K562 (cell line): ENCODE results near the gene PDZK1IP1. TPM values are rescaled to one million over a fixed set of nuclear protein-coding genes. Genes with fewer than 3 reads are reported as not detected.

Experiments
- ATAC-seq: fragments of 200-7000 bp; cut with Tn5 transposase; 3 replicates; pipeline ENCODE4 v1.9.1; 2020; ENCODE audit warnings: moderate library complexity
- BruUV-seq: library from RNA; stranded (reverse); fragments of 400-500 nt; replicated peaks from 2 replicates; lab custom pipeline; 2021; lab: Mats Ljungman, UMichigan
- CTCF ChIA-PET: fragments of 300-600 bp; formaldehyde crosslinking; extraction: SDS; loops from one replicate; lab custom pipeline; 2021; ENCODE audit warnings: low intra/inter-chr PET ratio; lab: Yijun Ruan, JAX
- POLR2A ChIA-PET: fragments of 300-600, 350-650 bp; sonication (Branson Sonifier 250); formaldehyde crosslinking; extraction: SDS; loops from one replicate; lab custom pipeline; 2021; ENCODE audit warnings: antibody characterized with exemption, inconsistent platforms; lab: Yijun Ruan, JAX
- DNase-seq, 4 experiments: peaks; one replicate each; pipeline versions ENCODE4 v3.0.0 to v3.0.0-alpha.2; 2011 to 2018; ENCODE audit warnings: low spot score in 3 of 4, mixed read lengths in 3 of 4; ENCODE audit errors: extremely low read depth in 1 of 4
- FAIRE-seq: peaks from 2 replicates; lab custom pipeline; 2011; peaks lifted over from hg19 to GRCh38; lab: Jason Lieb, UNC
- H2AFZ ChIP-seq: 2 replicates; pipeline ENCODE4 v1.6.0; 2011; ENCODE audit warnings: low read depth, low read length, control low read depth, inconsistent platforms
- H3K27ac ChIP-seq: fragments of 200-600 bp; 3 replicates; pipeline ENCODE4 v1.8.0; 2011; ENCODE audit warnings: low read depth, mild to moderate bottlenecking, control low read depth, inconsistent platforms, low read length, moderate library complexity, mixed read lengths; ENCODE audit errors: extremely low read depth
- H3K27me3 ChIP-seq, 2 experiments: fragments of 300-600 bp in 1 of 2; 2 replicates in 1 of 2; 3 replicates in 1 of 2; pipeline versions ENCODE4 v1.6.0 to v1.8.0; 2011; ENCODE audit warnings: inconsistent platforms in 2 of 2, low read length in 2 of 2, mild to moderate bottlenecking in 1 of 2, mixed read lengths in 1 of 2, moderate library complexity in 1 of 2; ENCODE audit not compliant: control insufficient read depth in 2 of 2, insufficient read depth in 2 of 2
- H3K36me3 ChIP-seq: fragments of 300-600 bp; 3 replicates; pipeline ENCODE4 v1.8.0; 2011; ENCODE audit warnings: mild to moderate bottlenecking, low read length, inconsistent platforms; ENCODE audit not compliant: control insufficient read depth, insufficient read depth
- H3K4me1 ChIP-seq, 2 experiments: fragments of 200-600 bp in 1 of 2; replicated peaks in 1 of 2; 2 replicates in 1 of 2; 3 replicates in 1 of 2; pipeline versions ENCODE4 v1.5.1 to v1.8.0; 2011; ENCODE audit warnings: inconsistent platforms in 2 of 2, low read length in 2 of 2, mild to moderate bottlenecking in 1 of 2, mixed read lengths in 1 of 2, moderate library complexity in 1 of 2; ENCODE audit not compliant: control insufficient read depth in 2 of 2, insufficient read depth in 2 of 2
- H3K4me2 ChIP-seq: 2 replicates; pipeline ENCODE4 v1.6.1; 2011; ENCODE audit warnings: low read length, control low read depth, inconsistent platforms, mixed read lengths; ENCODE audit not compliant: insufficient read depth
- H3K4me3 ChIP-seq: fragments of 200-600 bp; sonication (generic), shearing (Covaris generic); 2 replicates; pipeline ENCODE4 v1.5.1; 2016; ENCODE audit warnings: control low read depth, inconsistent platforms
- H3K79me2 ChIP-seq: fragments of 200-600 bp; 3 replicates; pipeline ENCODE4 v1.8.0; 2011; ENCODE audit warnings: low read length, inconsistent platforms; ENCODE audit not compliant: control insufficient read depth, insufficient read depth
- H3K9ac ChIP-seq, 2 experiments: 2 replicates each; pipeline versions ENCODE4 v1.6.0 to v1.6.1; 2011; ENCODE audit warnings: low read depth in 2 of 2, low read length in 2 of 2, control low read depth in 1 of 2, inconsistent platforms in 1 of 2, mild to moderate bottlenecking in 1 of 2, mixed read lengths in 1 of 2; ENCODE audit not compliant: insufficient read depth in 1 of 2
- H3K9me1 ChIP-seq: one replicate; pipeline ENCODE4 v1.6.0; 2011; ENCODE audit warnings: inconsistent platforms, mild to moderate bottlenecking, low read length, moderate library complexity; ENCODE audit not compliant: control insufficient read depth, insufficient read depth
- H3K9me3 ChIP-seq: replicated peaks from 2 replicates; pipeline ENCODE4 v1.5.1; 2011; ENCODE audit warnings: low read depth, low read length, inconsistent platforms; ENCODE audit not compliant: control insufficient read depth, insufficient read depth
- H4K20me1 ChIP-seq: replicated peaks from 2 replicates; pipeline ENCODE4 v1.6.1; 2011; ENCODE audit warnings: low read length, inconsistent platforms, mixed read lengths; ENCODE audit not compliant: control insufficient read depth, insufficient read depth
- KDM1A ChIP-seq, 2 experiments: fragments of 450-650 bp; IDR thresholded peaks; 2 replicates each; pipeline ENCODE4 v1.6.1; 2016; ENCODE audit warnings: mild to moderate bottlenecking in 2 of 2
- LEF1 ChIP-seq: fragments of 450-650 bp; IDR thresholded peaks from 2 replicates; pipeline ENCODE4 v1.6.1; 2016; ENCODE audit warnings: mild to moderate bottlenecking
- MTA2 ChIP-seq: fragments of 450-650 bp; IDR thresholded peaks from 2 replicates; pipeline ENCODE4 v1.6.1; 2016; ENCODE audit warnings: low read depth
- POLR2B ChIP-seq: fragments of 450-650 bp; IDR thresholded peaks from 2 replicates; pipeline ENCODE4 v1.6.1; 2018; ENCODE audit warnings: low read depth; ENCODE audit not compliant: partially characterized antibody
- RBFOX2 ChIP-seq: fragments of 200-400 bp; formaldehyde crosslinking; IDR thresholded peaks from 2 replicates; pipeline ENCODE4 v1.6.1; 2017; ENCODE audit warnings: low read depth, mild to moderate bottlenecking, low read length, moderate library complexity
- WGBS: fragments of 100-300 bp; shearing (Covaris generic); methylation state at CpG from one replicate; pipeline ENCODE4 v1.1.6; 2016; ENCODE audit warnings: low coverage, mixed read lengths; ENCODE audit not compliant: insufficient coverage; ENCODE audit errors: missing lambda C conversion rate; 5-methylcytosine and 5-hydroxymethylcytosine counted together
- in situ Hi-C: fragments of 300-500 bp; cut with MboI; formaldehyde crosslinking; loops from 4 replicates; pipeline ENCODE4 v1.15.0; 2018; ENCODE audit warnings: inconsistent platforms, mixed read lengths
- intact Hi-C: fragments of 100-400 bp; cut with micrococcal nuclease; formaldehyde crosslinking; loops from 2 replicates; pipeline ENCODE4 v1.14.2; 2022
- polyA plus RNA-seq, 8 experiments: library from polyadenylated mRNA; depleted of rRNA in 4 of 8; stranded (reverse) in 5 of 8; unstranded in 3 of 8; fragments of >200 nt; fragmentation: Nextera tagmentation in 2 of 8; fragmentation: Illumina TruSeq in 1 of 8; extraction: Ambion mirVana in 2 of 8; extraction: Trizol in 1 of 8; gene quantifications; 2 replicates each; pipeline versions ENCODE4 v1.2.1 to v1.2.3, GENCODE V29; 2011 to 2014; ENCODE audit warnings: inconsistent platforms in 1 of 8, missing spikeins in 1 of 8
- total RNA-seq, 7 experiments: library from RNA; depleted of rRNA in 6 of 7; stranded (reverse); fragments of >200 nt in 6 of 7; fragmentation: Illumina TruSeq in 2 of 7; extraction: Trizol in 2 of 7; gene quantifications; 2 replicates each; pipeline versions ENCODE4 v1.2.1 to v1.2.3, GENCODE V29; 2011 to 2021; ENCODE audit warnings: low replicate concordance in 1 of 7
- TF ChIP-seq, protein P1 (sequence below): fragments of 250-450 bp; sonication (Bioruptor Pico); IDR thresholded peaks from 2 replicates; pipeline ENCODE4 v1.4.0; 2020
- TF ChIP-seq, protein P2 (sequence below): fragments of 450-650 bp; IDR thresholded peaks from 2 replicates; pipeline ENCODE4 v1.7.1; 2018; ENCODE audit warnings: mild to moderate bottlenecking, low read depth; ENCODE audit not compliant: partially characterized antibody
- TF ChIP-seq, protein P3 (sequence below), 2 experiments: fragments of 450-650 bp; conservative IDR thresholded peaks; 2 replicates each; pipeline ENCODE4 v1.6.1; 2017; ENCODE audit warnings: mild to moderate bottlenecking in 2 of 2, moderate library complexity in 2 of 2

PDZK1IP1 gene
- total and polyA plus RNA-seq, 9 of the 15 experiments (the other 6 are each of a cell fraction or from before 2014, with no cell fraction given): 0.17 to 0.68 (median 0.53) TPM; not detected in 2

DNA sequence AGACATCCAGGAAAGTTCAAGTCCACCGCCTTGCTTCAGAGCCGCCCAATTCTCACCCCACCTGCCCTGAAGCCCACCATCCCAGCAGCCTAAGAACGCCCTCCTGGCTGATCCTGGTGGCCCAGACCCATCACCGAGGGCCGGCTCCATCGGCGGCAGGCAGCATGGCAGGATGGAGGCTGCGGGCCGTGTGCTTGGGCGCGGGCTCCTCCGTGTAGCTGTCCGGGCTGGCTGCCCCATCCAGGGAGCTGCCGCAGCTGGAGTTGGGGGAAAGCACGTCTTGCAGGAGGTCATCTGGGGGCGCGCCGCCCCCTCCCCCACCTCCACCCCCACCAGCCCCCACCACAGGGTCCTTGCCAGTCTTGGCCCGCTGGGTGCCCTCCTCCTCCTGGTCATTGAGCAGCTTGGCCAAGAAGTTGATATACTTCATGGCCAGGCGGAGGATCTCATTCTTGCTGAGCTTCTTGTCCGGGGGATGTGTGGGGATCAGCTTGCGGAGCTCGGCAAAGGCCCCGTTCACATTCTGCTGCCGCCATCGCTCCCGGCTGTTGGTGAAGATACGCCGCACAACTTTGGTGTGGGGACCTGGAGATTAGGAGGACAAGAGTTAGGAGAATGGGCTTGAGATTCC lies 29.9 kb upstream of the PDZK1IP1 start (continued):
- TF ChIP-seq, protein P1, sequence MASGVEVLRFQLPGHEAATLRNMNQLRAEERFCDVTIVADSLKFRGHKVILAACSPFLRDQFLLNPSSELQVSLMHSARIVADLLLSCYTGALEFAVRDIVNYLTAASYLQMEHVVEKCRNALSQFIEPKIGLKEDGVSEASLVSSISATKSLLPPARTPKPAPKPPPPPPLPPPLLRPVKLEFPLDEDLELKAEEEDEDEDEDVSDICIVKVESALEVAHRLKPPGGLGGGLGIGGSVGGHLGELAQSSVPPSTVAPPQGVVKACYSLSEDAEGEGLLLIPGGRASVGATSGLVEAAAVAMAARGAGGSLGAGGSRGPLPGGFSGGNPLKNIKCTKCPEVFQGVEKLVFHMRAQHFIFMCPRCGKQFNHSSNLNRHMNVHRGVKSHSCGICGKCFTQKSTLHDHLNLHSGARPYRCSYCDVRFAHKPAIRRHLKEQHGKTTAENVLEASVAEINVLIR (CRISPR knock-in tag): no peak
- TF ChIP-seq LEF1: no peak
- TF ChIP-seq RBFOX2: peak; percentile 62
- TF ChIP-seq, protein P2, sequence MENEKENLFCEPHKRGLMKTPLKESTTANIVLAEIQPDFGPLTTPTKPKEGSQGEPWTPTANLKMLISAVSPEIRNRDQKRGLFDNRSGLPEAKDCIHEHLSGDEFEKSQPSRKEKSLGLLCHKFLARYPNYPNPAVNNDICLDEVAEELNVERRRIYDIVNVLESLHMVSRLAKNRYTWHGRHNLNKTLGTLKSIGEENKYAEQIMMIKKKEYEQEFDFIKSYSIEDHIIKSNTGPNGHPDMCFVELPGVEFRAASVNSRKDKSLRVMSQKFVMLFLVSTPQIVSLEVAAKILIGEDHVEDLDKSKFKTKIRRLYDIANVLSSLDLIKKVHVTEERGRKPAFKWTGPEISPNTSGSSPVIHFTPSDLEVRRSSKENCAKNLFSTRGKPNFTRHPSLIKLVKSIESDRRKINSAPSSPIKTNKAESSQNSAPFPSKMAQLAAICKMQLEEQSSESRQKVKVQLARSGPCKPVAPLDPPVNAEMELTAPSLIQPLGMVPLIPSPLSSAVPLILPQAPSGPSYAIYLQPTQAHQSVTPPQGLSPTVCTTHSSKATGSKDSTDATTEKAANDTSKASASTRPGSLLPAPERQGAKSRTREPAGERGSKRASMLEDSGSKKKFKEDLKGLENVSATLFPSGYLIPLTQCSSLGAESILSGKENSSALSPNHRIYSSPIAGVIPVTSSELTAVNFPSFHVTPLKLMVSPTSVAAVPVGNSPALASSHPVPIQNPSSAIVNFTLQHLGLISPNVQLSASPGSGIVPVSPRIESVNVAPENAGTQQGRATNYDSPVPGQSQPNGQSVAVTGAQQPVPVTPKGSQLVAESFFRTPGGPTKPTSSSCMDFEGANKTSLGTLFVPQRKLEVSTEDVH: no peak
- no peak for TF ChIP-seq KDM1A (IDR thresholded peaks at IDR 0.05)
- TF ChIP-seq, all 486 proteins: peak for 2

DNA sequence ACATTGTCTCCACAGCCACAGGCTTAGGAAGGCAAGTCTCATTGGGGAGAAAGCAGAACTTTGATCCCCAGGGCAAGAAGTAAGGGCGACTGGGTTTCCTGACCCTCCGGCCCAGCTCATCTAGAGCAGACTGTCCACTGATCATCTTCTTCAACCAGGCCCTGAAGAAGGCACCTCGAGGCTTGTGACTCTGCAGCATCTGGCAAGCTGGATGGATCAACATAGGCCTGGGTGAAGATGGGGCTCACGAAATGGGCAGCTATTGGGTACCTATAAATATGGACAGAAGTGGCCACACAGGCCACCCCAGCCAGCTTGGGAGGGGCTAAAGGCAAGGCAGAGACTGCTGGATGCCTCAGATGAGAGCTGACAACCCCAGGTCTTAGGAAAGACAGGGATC lies 29.2 kb upstream of the PDZK1IP1 start:
- Histone ChIP-seq H3K4me3 (no peak overlapping the region), H3K27ac (no peak overlapping the region), H3K27me3 (no peaks in the 10 kb centered on the region), H3K36me3 (peaks cover 88% of the 10 kb centered on the region), H3K9me3 (no peaks in the 10 kb centered on the region), H3K9ac (no peak overlapping the region), H2AFZ (no peak overlapping the region), H3K9me1 (no peaks in the 10 kb centered on the region), H3K79me2 (peaks cover 35% of the 10 kb centered on the region), H3K4me2 (no peak overlapping the region), H3K4me1 (peaks cover 9 to 22% of the 10 kb centered on the region in 2 experiments; a peak in 4 of 5 replicates), H4K20me1 (peaks cover 31% of the 10 kb centered on the region; the same call in 1 of the 2 replicates)
- FAIRE-seq (no peak), DNase-seq (no peak), ATAC-seq (no peak)
- POLR2A ChIA-PET: interaction anchor here (0.6 to 4.3 kb wide), 4 partner anchors 10 to 170 kb away, joined by 3 to 41 read pairs (median 3); no protein-coding TSS in a partner anchor
- intact Hi-C loops: no loop called here
- in situ Hi-C loops: no loop called here
- BruUV-seq: no TSS peak
- WGBS: 79% methylated on average over 4 of the region's 4 CpGs
- CTCF ChIA-PET: no interaction called here
- TF ChIP-seq, protein P3, sequence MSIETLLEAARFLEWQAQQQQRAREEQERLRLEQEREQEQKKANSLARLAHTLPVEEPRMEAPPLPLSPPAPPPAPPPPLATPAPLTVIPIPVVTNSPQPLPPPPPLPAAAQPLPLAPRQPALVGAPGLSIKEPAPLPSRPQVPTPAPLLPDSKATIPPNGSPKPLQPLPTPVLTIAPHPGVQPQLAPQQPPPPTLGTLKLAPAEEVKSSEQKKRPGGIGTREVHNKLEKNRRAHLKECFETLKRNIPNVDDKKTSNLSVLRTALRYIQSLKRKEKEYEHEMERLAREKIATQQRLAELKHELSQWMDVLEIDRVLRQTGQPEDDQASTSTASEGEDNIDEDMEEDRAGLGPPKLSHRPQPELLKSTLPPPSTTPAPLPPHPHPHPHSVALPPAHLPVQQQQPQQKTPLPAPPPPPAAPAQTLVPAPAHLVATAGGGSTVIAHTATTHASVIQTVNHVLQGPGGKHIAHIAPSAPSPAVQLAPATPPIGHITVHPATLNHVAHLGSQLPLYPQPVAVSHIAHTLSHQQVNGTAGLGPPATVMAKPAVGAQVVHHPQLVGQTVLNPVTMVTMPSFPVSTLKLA (conservative IDR thresholded peaks at IDR 0.05): no peak
- TF ChIP-seq MTA2: no peak
- peak; percentile 15 for TF ChIP-seq POLR2B
